Glomerular endothelial cell (primary cell): ENCODE data around the gene DXO. TPM values are rescaled to one million over a fixed set of nuclear protein-coding genes. Genes with fewer than 3 reads are reported as not detected.
A peak's percentile ranks its signal among the peaks of the same experiment; 100 is the strongest.

Experiments
- DNase-seq: peaks from one replicate; pipeline ENCODE4 v3.0.0-alpha.2; 2011; ENCODE audit warnings: low read depth, low spot score; ENCODE audit errors: extremely low read depth
- total RNA-seq: library from RNA; depleted of rRNA; stranded (reverse); fragments of >200 nt; gene quantifications from 2 replicates; pipeline ENCODE4 v1.2.3, GENCODE V29; 2015

DXO gene
- total RNA-seq, 1 donor from 2014 or later: 17.3 TPM

DNA sequence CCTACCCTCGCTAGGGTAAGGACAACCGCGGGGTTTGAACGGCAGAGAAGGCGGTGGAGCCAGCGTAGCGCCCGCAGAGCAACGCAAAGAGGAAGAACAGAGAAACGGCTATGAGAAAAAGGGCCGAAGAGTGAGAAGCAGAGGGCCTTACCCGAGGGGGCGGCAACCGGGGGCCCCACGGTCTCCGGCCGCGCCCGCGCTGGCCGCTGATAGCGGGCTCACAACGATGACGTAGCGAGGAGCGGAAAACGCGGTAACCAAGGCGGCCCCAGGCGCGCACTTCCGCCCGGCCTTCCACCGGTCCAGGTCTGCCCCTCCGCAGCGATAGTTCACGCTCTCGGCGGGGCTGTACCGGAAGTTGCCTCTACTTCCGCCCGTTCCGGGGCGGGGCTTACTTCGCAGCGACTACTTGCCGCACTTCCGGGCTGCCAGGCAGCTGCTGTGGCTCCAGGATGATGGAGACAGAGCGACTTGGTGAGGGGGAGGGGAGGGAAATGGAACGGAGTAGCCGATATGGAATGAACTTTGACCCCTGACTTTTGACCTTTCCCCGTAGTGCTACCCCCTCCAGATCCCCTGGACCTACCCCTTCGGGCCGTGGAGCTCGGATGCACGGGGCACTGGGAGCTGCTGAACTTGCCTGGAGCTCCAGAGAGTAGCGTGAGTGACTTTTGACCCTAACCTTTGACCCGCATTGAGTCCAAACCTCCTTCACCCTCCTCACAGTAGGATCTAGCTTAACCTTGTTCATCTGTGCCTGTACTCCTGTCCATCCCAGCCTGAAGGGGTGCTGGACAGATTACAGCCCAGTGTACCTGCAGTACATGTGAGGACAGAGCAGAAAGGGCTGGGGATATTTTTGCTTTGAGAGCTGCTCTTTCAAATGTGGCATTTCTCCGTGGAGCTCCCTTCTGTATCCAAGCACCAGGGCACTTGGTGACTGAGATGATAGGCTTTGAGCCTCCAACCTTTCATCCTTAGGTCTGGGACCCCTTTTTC, 12.9 kb downstream of the DXO start, which contains the start of the genes NELFE and SKIC2:
TSS of gene NELFE (minus strand) at position 231 of the 999 bp plus-strand sequence. CDS start 525 bp downstream, outside the sequence.
TSS of gene SKIC2 (plus strand) at position 435 of the 999 bp plus-strand sequence. CDS start at position 453, 18 bp downstream.
- peak; percentile 65 for DNase-seq

GRCh38 chr6:31958412-31958740, 13.6 kb downstream of the DXO start:
- no peak for DNase-seq

- no peak for DNase-seq
Observed at GRCh38 chr6:31956796-31957195, 15.1 kb downstream of the DXO start.

DNA sequence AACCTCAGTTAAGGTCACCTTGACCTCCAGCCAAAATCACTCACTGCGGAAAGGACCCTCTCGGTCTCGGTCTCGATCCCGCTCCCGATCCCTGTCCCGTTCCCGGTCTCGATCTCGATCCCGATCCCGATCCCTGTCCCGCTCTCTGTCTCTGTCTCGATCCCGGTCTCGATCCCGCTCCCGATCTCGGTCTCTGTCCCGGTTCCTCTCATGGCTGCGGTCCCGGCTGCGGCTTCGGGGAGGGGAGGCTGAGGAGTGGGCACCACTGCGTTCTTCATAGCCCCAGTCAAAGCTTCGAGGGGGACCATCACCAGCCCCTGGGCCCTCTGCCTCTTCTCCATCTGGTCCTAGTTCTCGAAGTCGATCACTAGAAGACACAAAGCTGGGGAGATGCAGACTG, 17.4 kb downstream of the DXO start:
- no peak for DNase-seq

GRCh38 chr6:31952890-31953289, 19.0 kb downstream of the DXO start:
- DNase-seq: no peak

- DNase-seq: no peak
Observed at GRCh38 chr6:31952140-31952805, 19.7 kb downstream of the DXO start.

DNA sequence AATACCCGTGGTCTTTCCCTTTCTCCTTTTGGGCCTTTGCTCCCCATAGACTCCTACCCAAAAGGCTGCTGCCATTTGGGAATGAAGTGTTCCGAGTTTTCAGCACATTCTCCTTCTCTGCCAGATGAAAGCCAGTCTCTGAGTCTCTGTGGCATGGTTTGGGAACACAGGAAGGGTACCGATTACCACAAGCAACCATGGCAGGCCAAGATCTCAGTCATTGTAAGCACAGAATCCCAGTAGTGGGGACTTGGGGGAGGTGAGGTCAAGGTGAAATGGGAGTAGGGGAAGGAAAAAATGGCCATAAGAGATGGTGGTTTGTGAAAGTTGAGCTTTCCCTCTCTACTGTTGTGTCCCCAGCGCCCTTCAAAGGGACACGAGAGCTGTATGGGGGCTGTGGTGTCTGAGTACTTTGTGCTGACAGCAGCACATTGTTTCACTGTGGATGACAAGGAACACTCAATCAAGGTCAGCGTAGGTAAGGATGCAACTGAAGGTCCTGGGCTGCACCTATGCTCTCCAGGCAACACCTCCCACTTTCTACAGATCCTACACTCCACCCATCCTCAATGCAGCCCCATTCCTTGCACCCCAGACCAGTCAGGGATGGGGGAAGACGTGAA, 21.9 kb downstream of the DXO start:
- no peak for DNase-seq

DNA sequence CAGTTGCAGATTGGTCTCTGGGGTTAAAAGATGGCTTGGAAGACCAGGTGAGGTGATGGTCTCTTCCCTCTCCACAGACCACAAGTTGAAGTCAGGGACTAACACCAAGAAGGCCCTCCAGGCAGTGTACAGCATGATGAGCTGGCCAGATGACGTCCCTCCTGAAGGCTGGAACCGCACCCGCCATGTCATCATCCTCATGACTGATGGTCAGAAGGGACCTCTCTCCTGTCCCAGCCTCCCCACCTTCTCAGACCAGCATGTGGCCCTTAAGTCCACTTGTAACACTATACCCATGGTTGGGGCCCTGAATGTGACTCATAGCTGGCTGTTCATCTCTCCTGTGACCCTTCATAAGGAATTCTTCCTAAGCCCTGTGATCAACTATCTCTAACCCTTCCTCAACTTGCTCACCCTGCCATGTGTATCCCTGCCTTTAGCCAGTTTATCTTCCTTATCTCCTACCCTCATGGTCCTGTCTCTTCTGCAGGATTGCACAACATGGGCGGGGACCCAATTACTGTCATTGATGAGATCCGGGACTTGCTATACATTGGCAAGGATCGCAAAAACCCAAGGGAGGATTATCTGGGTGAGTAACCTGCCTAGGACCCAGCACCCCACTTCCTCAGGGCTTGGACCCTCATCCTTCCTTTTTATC, 23.1 kb downstream of the DXO start:
- no peak for DNase-seq

GRCh38 chr6:31948306-31948705, 23.6 kb downstream of the DXO start:
- DNase-seq: no peak

- no peak for DNase-seq
Observed at GRCh38 chr6:31947864-31948263, 24.1 kb downstream of the DXO start.

DNA sequence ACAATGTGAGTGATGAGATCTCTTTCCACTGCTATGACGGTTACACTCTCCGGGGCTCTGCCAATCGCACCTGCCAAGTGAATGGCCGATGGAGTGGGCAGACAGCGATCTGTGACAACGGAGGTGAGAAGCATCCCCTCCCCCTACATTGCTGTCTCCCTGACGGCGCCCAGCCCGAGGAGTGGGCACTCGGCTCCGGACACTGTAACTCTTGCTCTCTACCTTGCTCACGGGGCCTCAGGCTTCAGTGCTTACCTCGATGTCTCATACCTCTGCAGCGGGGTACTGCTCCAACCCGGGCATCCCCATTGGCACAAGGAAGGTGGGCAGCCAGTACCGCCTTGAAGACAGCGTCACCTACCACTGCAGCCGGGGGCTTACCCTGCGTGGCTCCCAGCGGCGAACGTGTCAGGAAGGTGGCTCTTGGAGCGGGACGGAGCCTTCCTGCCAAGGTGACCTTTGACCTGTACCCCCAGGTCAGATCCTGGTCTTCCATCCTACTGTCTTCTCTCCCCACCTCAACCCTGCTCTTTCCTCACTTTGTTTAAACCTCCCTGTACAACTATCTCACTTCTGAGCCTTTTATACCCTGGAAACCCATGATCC, 24.8 kb downstream of the DXO start:
- DNase-seq: no peak

DNA sequence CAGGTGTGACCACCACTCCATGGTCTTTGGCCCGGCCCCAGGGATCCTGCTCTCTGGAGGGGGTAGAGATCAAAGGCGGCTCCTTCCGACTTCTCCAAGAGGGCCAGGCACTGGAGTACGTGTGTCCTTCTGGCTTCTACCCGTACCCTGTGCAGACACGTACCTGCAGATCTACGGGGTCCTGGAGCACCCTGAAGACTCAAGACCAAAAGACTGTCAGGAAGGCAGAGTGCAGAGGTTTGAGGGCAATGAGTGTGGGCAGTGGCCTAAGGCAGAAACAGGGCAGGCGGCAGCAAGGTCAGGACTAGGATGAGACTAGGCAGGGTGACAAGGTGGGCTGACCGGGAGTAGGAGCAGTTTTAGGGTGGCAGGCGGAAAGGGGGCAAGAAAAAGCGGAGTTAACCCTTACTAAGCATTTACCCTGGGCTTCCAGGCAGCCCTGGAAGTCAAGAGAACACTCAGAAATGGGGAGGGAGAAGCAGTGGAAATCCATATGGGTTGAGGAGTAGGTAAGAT, 25.5 kb downstream of the DXO start:
- no peak for DNase-seq

GRCh38 chr6:31945507-31946369, 26.2 kb downstream of the DXO start, which contains the start of gene CFB:
Gene CFB (plus strand): TSS chr6:31946095. CDS start chr6:31946222, 127 bp downstream.
- DNase-seq: no peak

GRCh38 chr6:31945154-31945506, 26.8 kb downstream of the DXO start:
- DNase-seq: no peak

GRCh38 chr6:31943742-31944141, 28.2 kb downstream of the DXO start:
- no peak for DNase-seq

- DNase-seq: no peak
Observed at GRCh38 chr6:31940256-31940664, 31.7 kb downstream of the DXO start.

GRCh38 chr6:31935823-31936222, 36.1 kb downstream of the DXO start:
- DNase-seq: no peak

GRCh38 chr6:31935021-31935420, 36.9 kb downstream of the DXO start:
- DNase-seq: no peak

DNA sequence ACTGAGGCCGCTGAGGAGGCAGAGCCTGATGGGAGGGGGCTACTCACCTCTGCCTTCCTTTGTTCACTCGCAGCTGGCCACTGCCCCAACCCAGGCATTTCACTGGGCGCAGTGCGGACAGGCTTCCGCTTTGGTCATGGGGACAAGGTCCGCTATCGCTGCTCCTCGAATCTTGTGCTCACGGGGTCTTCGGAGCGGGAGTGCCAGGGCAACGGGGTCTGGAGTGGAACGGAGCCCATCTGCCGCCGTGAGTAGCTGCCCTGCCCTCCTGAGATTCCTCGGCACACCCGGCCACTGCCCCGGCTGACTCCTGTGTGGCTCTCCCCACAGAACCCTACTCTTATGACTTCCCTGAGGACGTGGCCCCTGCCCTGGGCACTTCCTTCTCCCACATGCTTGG, 38.4 kb downstream of the DXO start:
- no peak for DNase-seq
